Amniotic epithelial cell (primary cell): ENCODE data around the gene ADGRD1.
"Not testable (repeated sequence)": the region's sequence is repeated elsewhere in the genome, so short reads cannot be mapped to it uniquely, and the experiment has no call there.

Source experiments
- DNase-seq: peaks from one replicate; pipeline ENCODE4 v3.0.0-alpha.2; 2010; ENCODE audit warnings: low read depth

Gene ADGRD1

DNA sequence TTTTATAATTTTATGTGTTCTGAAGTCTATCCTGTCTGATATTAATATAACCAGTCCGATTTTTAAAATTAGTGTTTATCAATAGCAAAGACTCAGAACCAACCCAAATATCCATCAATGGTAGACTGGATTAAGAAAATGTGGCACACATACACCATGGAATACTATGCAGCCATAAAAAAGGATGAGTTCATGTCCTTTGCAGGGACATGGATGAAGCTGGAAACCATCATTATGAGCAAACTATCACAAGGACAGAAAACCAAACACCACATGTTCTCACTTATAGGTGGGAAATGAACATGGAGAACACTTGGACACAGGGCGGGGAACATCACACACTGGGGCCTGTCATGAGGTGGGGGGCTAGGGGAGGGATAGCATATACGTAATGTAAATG is 16.2 kb upstream of the ADGRD1 start:
- not testable (repeated sequence) for DNase-seq

- no peak for DNase-seq
Measured at GRCh38 chr12:130938186-130938585, 15.5 kb upstream of the ADGRD1 start.

GRCh38 chr12:130944878-130945277 is 8.8 kb upstream of the ADGRD1 start:
- no peak for DNase-seq

GRCh38 chr12:130945786-130946492 is 7.8 kb upstream of the ADGRD1 start:
- DNase-seq: no peak

GRCh38 chr12:130947028-130947613 is 6.6 kb upstream of the ADGRD1 start:
- no peak for DNase-seq

- DNase-seq: no peak
Measured at GRCh38 chr12:130948136-130948535, 5.6 kb upstream of the ADGRD1 start.

- DNase-seq: no peak
Measured at GRCh38 chr12:130948751-130949150, 5.0 kb upstream of the ADGRD1 start.

GRCh38 chr12:130949806-130950205 is 3.9 kb upstream of the ADGRD1 start:
- DNase-seq: no peak

GRCh38 chr12:130951636-130952035 is 2.1 kb upstream of the ADGRD1 start:
- no peak for DNase-seq

DNA sequence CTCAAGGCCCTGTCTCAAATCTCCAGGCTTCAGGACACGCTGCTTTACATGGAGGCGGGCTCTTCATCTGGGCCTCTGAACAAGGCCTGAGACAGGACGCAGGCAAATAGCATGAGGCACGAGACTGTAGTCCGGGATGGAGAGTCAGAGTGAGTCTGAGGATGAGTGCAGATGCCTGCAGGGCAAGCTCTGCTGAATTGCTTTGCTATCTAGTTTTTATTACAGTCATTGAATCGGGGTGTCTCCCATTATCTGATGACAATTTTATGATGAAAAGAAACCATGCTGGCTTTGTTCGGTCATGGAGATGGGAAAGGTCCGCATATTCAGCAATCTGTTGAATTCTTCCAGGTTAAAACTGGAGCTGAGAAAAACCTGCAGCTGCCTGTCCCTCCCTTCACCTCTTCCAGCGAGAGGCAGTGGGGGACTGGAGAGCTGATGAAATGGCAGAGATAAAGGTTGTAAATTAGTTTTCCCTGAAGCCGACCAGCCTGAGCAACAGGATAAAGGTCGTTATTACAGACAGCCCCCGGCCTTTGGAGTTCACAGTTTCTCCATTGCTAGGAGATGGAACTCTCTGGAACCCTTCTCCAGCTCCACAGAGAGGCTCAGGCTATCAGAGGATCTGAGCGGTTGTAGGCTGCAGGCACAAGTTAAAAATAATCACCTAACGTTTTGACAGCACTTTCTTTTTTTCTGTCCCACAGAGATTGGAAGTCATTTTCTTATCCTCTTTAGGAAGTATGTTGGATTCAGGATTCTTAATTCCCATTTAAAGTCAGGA is 1.3 kb upstream of the ADGRD1 start:
- no peak for DNase-seq

DNA sequence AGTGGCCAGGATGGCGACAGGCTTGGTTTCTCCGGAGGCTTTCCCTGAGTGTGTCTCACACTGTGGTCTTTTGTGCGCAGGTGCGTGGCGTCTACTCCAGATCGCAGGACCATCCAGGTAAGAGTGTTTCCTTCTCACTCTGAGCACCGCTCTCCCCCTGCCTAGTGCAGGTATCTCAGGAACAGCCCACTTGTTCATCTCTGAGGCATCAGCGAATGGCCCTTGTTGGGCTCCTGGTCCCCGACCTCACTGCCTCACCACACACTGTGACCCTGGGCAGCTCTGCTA is 781 bp downstream of the ADGRD1 start:
- DNase-seq: no peak

DNA sequence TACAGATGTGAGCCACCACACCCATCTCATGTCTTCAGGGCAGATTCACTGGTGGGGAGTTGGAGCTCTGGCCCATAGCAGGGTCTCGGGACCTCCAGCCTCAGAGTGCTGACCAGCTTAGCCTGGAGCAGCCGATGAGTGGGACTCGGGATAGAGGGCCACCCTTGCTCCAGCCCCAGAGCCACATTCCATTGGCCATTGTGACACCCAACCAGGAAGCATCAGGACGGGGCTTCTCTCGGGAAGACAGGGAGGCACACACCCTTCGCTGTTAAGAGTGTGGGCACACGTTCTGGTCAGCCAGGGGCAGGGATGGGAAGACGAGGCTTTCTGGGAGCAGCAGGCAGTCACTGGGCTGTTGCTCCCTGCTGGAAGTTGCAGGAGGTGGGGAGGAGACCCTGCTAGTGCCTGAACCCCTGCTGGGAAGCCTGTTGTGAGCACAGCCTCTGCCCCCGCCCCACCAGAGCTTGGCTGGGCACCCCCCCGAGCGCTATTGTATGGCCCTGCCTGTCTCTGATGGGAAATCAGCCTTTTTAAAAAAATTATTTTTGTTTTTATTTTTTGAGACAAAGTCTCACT is 1.6 kb downstream of the ADGRD1 start:
- DNase-seq: no peak

- no peak for DNase-seq
Measured at GRCh38 chr12:130956009-130956408, 2.3 kb downstream of the ADGRD1 start.

GRCh38 chr12:130956456-130957303 is 3.0 kb downstream of the ADGRD1 start:
- no peak for DNase-seq

- DNase-seq: no peak
Measured at GRCh38 chr12:130957304-130957621, 3.6 kb downstream of the ADGRD1 start.

GRCh38 chr12:130958557-130959140 is 4.9 kb downstream of the ADGRD1 start:
- DNase-seq: no peak

DNA sequence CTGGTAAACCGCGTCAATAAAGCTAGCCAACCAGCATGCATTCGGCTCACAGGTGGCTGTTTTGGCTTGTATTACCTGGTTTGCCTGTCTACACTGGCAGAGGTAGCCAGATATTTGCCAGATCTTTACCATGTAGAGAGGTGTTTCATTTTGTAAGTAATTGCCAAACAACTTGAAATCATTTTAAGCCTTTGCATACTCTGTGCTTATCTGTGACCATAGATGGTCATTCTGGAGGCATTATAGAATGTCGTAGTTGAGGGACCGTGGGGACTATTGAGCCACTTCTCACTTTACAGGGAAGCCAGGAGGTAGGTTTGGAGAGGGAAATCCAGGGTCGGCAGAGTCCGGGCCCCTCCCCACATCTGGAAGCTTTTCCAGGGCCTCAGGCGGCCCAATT is 5.9 kb downstream of the ADGRD1 start:
- DNase-seq: no peak

DNA sequence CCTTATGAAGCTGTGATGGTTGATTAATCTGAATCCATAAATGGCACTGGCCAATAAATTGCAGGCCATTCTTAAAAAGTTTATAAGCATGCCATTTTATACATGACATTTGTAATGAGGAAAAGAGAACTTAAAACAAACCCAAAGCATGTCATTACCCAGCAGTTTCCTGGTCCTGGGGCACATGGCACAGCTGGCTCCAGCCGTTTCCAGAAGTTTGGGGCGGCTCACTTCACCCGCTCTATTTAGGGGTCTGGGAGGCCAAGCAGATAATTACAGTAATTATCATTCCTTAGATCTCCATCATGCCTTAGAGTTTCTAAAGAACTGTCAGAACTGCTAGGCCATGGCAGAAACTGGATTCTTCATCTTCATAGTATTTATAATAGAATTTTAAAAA is 6.4 kb downstream of the ADGRD1 start:
- DNase-seq: no peak

DNA sequence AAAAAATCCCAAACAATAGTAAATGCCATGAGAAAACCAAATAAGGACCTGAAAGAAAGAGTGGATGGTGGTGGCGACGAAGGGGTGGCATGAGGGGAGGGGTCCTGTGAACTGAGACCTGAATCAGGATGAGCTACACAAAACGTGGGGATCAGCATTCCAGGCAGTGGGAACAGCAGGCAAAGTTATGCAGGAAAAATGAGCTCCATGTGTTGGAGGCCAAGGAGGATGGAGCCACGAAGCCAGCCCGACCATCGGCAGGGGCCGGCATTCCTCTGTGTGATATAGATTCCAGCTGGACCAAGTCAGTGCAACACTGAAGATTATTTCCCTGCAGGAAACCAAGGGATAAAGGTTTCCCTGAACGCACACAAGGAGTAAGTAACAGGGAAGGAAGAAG is 7.1 kb downstream of the ADGRD1 start:
- DNase-seq: no peak

GRCh38 chr12:130961921-130962451 is 8.3 kb downstream of the ADGRD1 start:
- DNase-seq: no peak

GRCh38 chr12:130965214-130965613 is 11.5 kb downstream of the ADGRD1 start:
- no peak for DNase-seq

GRCh38 chr12:130965668-130966067 is 12.0 kb downstream of the ADGRD1 start:
- DNase-seq: no peak
